Caco-2 (cell line): ENCODE measurements around the gene RIPOR1. TPM values are rescaled to one million over a fixed set of nuclear protein-coding genes. Genes with fewer than 3 reads are reported as not detected.

Experiments
- BruUV-seq: library from RNA; stranded (reverse); fragments of 400-500 nt; replicated peaks from 2 replicates; lab custom pipeline; 2021; lab: Mats Ljungman, UMichigan
- CTCF ChIA-PET: fragments of 300-600 bp; sonication (Branson Sonifier 250); formaldehyde crosslinking; loops from one replicate; lab custom pipeline; 2022; ENCODE audit warnings: antibody characterized with exemption; lab: Charles Lee
- POLR2A ChIA-PET: fragments of 300-600 bp; sonication (Branson Sonifier 250); formaldehyde crosslinking; loops from one replicate; lab custom pipeline; 2022; ENCODE audit warnings: antibody characterized with exemption; lab: Charles Lee
- DNase-seq, 2 experiments: peaks; one replicate each; pipeline versions ENCODE4 v3.0.0 to v3.0.0-alpha.2; 2020 to 2022
- H3K27me3 ChIP-seq: replicated peaks from 2 replicates; pipeline ENCODE4 v1.6.0; 2011; ENCODE audit warnings: low read length; ENCODE audit not compliant: control insufficient read depth, insufficient read depth
- H3K36me3 ChIP-seq: 2 replicates; pipeline ENCODE4 v1.5.1; 2011; ENCODE audit warnings: low read length; ENCODE audit not compliant: control insufficient read depth, insufficient read depth
- H3K4me1 ChIP-seq: fragments of 250-450 bp; sonication (Bioruptor Pico); 2 replicates; pipeline ENCODE4 v1.5.1; 2020; ENCODE audit warnings: mild to moderate bottlenecking
- H3K4me3 ChIP-seq: 2 replicates; pipeline ENCODE4 v1.5.1; 2011; ENCODE audit warnings: low read depth, mild to moderate bottlenecking, control low read depth, low read length
- H3K9me3 ChIP-seq: fragments of 250-450 bp; sonication (Bioruptor Pico); 2 replicates; pipeline ENCODE4 v1.5.1; 2020; ENCODE audit warnings: mild to moderate bottlenecking, moderate library complexity
- H3K27ac Mint-ChIP-seq: one replicate; pipeline ENCODE4 v1.8.0; 2022; ENCODE audit warnings: mixed read lengths; ENCODE audit not compliant: unreplicated experiment
- H3K27me3 Mint-ChIP-seq: one replicate; pipeline ENCODE4 v1.8.0; 2022; ENCODE audit warnings: mixed read lengths; ENCODE audit not compliant: insufficient read depth, unreplicated experiment
- H3K36me3 Mint-ChIP-seq: one replicate; pipeline ENCODE4 v1.8.0; 2022; ENCODE audit warnings: mild to moderate bottlenecking, mixed read lengths; ENCODE audit not compliant: insufficient read depth, unreplicated experiment
- H3K4me1 Mint-ChIP-seq: one replicate; pipeline ENCODE4 v1.8.0; 2022; ENCODE audit warnings: low read depth, mixed read lengths; ENCODE audit not compliant: unreplicated experiment
- H3K4me3 Mint-ChIP-seq: one replicate; pipeline ENCODE4 v1.8.0; 2022; ENCODE audit warnings: mild to moderate bottlenecking, moderate library complexity, mixed read lengths; ENCODE audit not compliant: unreplicated experiment
- H3K9me3 Mint-ChIP-seq: one replicate; pipeline ENCODE4 v1.8.0; 2022; ENCODE audit warnings: mixed read lengths; ENCODE audit not compliant: unreplicated experiment
- CTCF ChIP-seq, 2 experiments: fragments of 200-600 bp in 1 of 2; IDR thresholded peaks; 1 replicate in 1 of 2; 2 replicates in 1 of 2; pipeline versions ENCODE4 v1.5.1 to v1.8.0; 2011 to 2022; ENCODE audit warnings: antibody characterized with exemption in 1 of 2, control low read depth in 1 of 2, inconsistent platforms in 1 of 2, low read depth in 1 of 2, low read length in 1 of 2, mild to moderate bottlenecking in 1 of 2, moderate library complexity in 1 of 2; ENCODE audit not compliant: insufficient read depth in 1 of 2, severe bottlenecking in 1 of 2, unreplicated experiment in 1 of 2
- intact Hi-C: fragments of 100-400 bp; cut with micrococcal nuclease; formaldehyde crosslinking; loops from one replicate; pipeline ENCODE4 v1.10.0; 2022; ENCODE audit not compliant: unreplicated experiment
- total RNA-seq: library from RNA; stranded (reverse); gene quantifications from 2 replicates; pipeline ENCODE4 v1.2.3, GENCODE V29; 2022

Gene RIPOR1
- total RNA-seq, 1 experiment from 2014 or later = 87.9 TPM

DNA sequence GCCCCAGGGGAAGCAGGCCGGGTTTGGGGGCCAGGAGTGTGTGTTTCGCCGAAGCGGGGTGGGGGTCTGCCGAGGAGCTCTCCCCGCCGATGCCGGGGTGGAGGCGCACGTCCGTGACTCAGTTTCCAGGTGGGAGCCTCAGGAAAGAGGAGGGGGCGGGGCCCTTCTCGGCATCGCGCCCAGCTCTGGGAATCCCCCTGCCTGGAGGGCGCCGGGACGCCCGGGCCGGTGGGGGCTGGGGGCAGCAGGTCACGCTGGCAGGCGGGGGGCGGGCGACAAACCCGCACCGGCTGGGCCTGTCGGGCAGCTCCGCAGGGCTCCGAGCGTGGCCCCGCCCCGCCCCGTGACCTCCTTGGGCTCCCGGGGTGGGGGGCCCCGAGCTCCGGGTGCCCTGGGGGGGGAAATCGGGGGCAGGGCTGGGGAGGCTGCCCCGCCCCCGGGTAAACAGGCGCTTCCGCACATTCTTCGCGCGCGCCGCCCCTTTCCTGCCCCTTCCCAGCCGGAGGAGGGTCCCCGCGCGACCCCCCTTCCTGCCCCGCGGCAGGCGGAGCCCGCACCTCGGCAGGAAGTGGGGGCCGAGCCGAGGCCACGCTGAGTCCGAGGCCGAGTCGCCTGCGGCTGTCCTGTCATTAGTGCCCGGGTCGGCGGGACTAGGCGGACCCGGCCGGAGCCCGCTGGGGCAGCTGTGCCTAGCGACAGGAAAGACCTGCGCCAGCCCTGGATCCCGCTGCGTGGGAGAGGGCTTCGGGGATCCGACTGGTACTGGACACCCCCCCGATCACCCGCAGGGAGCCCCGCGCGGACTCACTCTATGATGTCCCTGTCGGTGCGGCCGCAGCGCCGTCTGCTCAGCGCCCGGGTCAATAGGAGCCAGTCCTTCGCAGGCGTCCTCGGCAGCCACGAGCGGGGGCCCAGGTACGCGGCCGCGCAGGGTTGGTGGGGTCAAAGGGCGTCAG is 9.3 kb downstream of the RIPOR1 start:
- Histone ChIP-seq H3K4me3 (peak overlapping the region; percentile 80), H3K36me3 (peaks cover 4% of the 10 kb centered on the region; the same call in 1 of the 2 replicates), H3K9me3 (no peaks in the 10 kb centered on the region), H3K27me3 (no peaks in the 10 kb centered on the region), H3K4me1 (peaks cover 22% of the 10 kb centered on the region)
- peak; percentile 76 to 82 for DNase-seq
- no peak for TF ChIP-seq CTCF (IDR thresholded peaks at IDR 0.05; ENCODE audit: insufficient read depth in 1 of 2, low read depth in 1 of 2, low read length in 1 of 2, severe bottlenecking in 1 of 2, unreplicated experiment in 1 of 2)
- Mint-ChIP-seq H3K9me3 (no peaks in the 10 kb centered on the region), H3K36me3 (peaks cover 65% of the 10 kb centered on the region), H3K4me3 (peak overlapping the region; percentile 80), H3K27ac (peak overlapping the region; percentile 60), H3K27me3 (no peaks in the 10 kb centered on the region), H3K4me1 (peaks cover 37% of the 10 kb centered on the region)
- no TSS peak for BruUV-seq
- ChIA-PET CTCF (interaction anchor here (0.7 to 5.7 kb wide), 5 partner anchors 9 to 125 kb away, joined by 3 to 45 read pairs (median 13); partner anchors contain the start of genes ATP6V0D1 and CTCF), POLR2A (interaction anchor here (0.5 to 0.9 kb wide), 3 partner anchors 24 to 404 kb away, joined by 3 to 6 read pairs (median 4); no protein-coding TSS in a partner anchor)
- intact Hi-C loops = loop anchor here (1.0 kb wide), 1 partner anchor 17 kb away; no protein-coding TSS in a partner anchor

GRCh38 chr16:67538666-67539101 is 10.1 kb downstream of the RIPOR1 start:
- Mint-ChIP-seq H3K27ac (peak overlapping the region; percentile 27), H3K36me3 (peaks cover 63% of the 10 kb centered on the region), H3K4me1 (peaks cover 30% of the 10 kb centered on the region), H3K9me3 (no peaks in the 10 kb centered on the region), H3K4me3 (peak overlapping the region; percentile 52), H3K27me3 (no peaks in the 10 kb centered on the region)
- intact Hi-C loops = no loop called here
- peaks cover 4% of the 10 kb centered on the region; the same call in 1 of the 2 replicates for H3K36me3 ChIP-seq
- POLR2A ChIA-PET = interaction anchor here (1.0 kb wide), 1 partner anchor 23 kb away, joined by 4 read pairs; the partner anchor contains the start of gene CTCF
- H3K27me3 ChIP-seq = no peaks in the 10 kb centered on the region
- peaks cover 22% of the 10 kb centered on the region for H3K4me1 ChIP-seq
- BruUV-seq = no TSS peak
- CTCF ChIA-PET = interaction anchor here (3.7 to 5.7 kb wide), 2 partner anchors 17 to 23 kb away, joined by 18 to 45 read pairs; partner anchors contain the start of gene CTCF
- DNase-seq = peak; percentile 43 to 65
- no peaks in the 10 kb centered on the region for H3K9me3 ChIP-seq
- no peak for TF ChIP-seq CTCF (IDR thresholded peaks at IDR 0.05; ENCODE audit: insufficient read depth in 1 of 2, low read depth in 1 of 2, low read length in 1 of 2, severe bottlenecking in 1 of 2, unreplicated experiment in 1 of 2)
- no peak overlapping the region for H3K4me3 ChIP-seq

- peak overlapping the region; percentile 52 for H3K4me3 Mint-ChIP-seq
- H3K9me3 Mint-ChIP-seq = no peaks in the 10 kb centered on the region
- ChIA-PET CTCF (interaction anchor here (3.7 to 5.7 kb wide), 2 partner anchors 18 to 22 kb away, joined by 18 to 45 read pairs; partner anchors contain the start of gene CTCF), POLR2A (interaction anchor here (1.0 kb wide), 1 partner anchor 23 kb away, joined by 4 read pairs; the partner anchor contains the start of gene CTCF)
- DNase-seq = no peak
- Histone ChIP-seq H3K27me3 (no peaks in the 10 kb centered on the region), H3K9me3 (no peaks in the 10 kb centered on the region), H3K4me3 (no peak overlapping the region), H3K4me1 (peaks cover 22% of the 10 kb centered on the region), H3K36me3 (peaks cover 4% of the 10 kb centered on the region; the same call in 1 of the 2 replicates)
- H3K27ac Mint-ChIP-seq = peak overlapping the region; percentile 27
- peaks cover 69% of the 10 kb centered on the region for H3K36me3 Mint-ChIP-seq
- peaks cover 29% of the 10 kb centered on the region for H3K4me1 Mint-ChIP-seq
- no peaks in the 10 kb centered on the region for H3K27me3 Mint-ChIP-seq
- intact Hi-C loops = no loop called here
- BruUV-seq = no TSS peak
- no peak for TF ChIP-seq CTCF (IDR thresholded peaks at IDR 0.05; ENCODE audit: insufficient read depth in 1 of 2, low read depth in 1 of 2, low read length in 1 of 2, severe bottlenecking in 1 of 2, unreplicated experiment in 1 of 2)
Measured at GRCh38 chr16:67539271-67539670, 10.6 kb downstream of the RIPOR1 start.
